HG03521 (cell line): ENCODE data around the gene DEFB131B.
A peak's percentile ranks its signal among the peaks of the same experiment; 100 is the strongest.
"Not testable (repeated sequence)": the region's sequence is repeated elsewhere in the genome, so short reads cannot be mapped to it uniquely, and the experiment has no call there.

Experiments used
- ATAC-seq: cut with Tn5 transposase; IDR thresholded peaks from one replicate; pipeline ENCODE4 v1.9.1; 2021; ENCODE audit warnings: mild to moderate bottlenecking, moderate library complexity; ENCODE audit not compliant: unreplicated experiment

DEFB131B gene

DNA sequence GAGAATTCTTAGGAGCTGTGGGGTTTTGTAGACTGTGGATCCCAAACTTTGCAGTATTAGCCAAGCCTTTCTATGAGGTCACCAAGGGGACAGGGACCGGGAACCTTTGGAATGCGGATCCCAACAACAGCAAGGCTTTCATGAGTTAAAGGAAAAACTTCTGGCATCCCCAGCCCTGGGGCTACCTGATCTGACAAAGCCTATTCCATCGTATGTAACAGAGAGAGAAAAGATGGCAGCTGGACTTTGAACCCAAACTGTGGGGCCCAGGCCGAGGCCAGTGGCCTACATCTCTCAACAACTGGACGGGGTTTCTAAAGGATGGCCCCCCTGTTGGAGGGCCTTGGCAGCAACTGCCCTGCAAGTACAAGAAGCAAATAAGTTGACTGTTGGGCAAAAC is 32.5 kb downstream of the DEFB131B start:
- not testable (repeated sequence) for ATAC-seq

DNA sequence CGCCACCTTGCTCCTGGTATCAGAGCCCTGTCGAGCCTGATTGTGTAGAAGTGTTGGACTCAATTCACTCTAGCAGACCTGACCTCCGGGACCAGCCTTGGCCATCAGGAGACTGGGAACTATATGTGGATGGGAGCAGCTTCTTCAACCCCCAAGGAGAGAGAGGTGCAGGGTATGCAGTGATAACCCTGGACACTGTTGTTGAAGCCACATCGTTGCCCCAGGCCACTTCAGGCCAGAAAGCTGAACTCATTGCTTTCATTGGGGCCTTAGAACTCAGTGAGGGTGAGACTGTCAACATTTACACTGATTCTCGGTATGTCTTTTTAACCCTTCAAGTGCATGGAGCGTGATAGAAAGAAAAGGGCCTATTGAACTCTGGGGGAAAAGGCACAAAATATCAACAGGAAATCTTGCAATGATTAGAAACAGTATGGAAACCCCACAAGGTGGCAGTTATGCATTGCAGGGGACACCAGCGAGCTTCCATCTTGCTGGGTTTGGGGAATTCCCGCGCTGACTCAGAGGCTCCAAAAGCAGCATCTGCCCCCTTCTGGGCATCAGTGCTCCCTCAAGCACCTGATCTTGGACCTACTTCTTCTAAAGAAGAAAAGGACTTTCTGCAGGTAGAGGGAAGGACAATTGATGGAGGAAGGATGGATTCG is 33.2 kb downstream of the DEFB131B start:
- ATAC-seq = not testable (repeated sequence)

DNA sequence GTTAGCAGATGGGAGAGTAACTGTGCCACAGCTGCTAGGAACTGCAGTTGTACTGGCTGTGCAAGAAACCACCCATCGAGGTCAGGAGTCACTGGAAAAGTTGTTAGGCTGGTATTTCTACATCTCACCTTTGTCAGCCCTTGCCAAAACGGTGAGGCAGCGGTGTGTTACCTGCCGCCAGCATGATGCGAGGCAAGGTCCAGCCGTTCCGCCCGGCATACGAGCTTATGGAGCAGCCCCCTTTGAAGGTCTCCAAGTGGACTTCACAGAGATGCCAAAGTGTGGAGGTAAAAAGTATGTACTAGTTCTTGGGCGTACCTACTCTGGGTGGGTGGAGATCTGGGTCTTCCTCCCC is 33.7 kb downstream of the DEFB131B start:
- not testable (repeated sequence) for ATAC-seq

DNA sequence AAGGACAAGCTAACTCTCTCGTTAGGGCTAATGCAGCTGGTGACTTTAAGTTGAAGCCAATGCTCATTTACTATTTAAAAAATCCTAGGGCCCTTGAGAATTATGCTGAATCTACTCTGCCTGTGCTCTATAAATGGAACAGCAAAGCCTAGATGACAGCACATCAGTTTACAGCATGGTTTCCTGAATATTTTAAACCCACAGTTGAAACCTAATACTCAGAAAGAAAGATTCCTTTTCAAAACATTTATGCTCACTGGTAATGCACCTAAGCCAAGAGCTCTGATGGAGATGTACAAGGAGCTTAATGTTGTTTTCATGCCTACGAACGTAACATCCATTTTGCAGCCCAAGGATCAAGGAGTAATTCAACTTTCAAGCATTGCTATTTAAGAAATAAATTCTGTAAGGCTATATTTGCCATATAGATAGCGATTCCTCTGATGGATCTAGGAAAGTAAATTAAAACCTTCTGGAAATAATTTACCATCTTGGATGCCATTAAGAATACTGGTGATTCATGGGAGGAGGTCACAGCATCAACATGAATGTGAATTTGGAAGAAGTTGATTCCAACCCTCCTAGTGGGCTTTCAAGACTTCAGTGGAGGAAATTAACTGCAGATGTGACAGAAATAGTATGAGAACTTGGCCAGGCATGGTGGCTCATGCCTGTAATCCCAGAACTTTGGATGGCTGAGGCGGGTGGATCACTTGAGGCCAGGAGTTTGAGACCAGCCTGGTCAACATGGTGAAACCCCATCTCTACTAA is 35.7 kb downstream of the DEFB131B start:
- ATAC-seq = no peak

DNA sequence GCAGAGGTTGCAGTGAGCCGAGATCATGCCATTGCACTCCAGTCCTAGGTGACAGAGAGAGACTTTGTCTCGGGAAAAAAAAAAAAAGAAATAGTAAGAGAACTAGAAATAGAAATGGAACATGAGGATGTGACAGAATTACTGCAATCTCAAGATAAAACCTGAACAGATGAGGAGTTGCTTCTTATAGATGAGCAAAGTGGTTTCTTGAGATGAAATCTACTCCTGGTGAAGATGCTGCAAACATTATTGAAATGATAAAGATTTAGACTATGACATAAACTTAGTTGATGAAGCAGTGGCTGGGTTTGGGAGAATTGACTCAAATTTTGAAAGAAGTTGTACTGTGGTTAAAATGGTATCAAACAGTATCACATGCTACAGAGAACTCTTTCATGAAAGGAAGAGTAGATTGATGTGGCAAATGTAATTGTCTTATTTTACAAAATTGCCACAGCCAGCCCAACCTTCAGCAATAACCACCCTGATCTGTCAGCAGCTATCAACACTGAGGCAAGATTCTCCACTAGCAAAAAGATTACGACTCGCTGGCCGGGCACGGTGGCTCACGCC is 36.5 kb downstream of the DEFB131B start:
- no peak for ATAC-seq

DNA sequence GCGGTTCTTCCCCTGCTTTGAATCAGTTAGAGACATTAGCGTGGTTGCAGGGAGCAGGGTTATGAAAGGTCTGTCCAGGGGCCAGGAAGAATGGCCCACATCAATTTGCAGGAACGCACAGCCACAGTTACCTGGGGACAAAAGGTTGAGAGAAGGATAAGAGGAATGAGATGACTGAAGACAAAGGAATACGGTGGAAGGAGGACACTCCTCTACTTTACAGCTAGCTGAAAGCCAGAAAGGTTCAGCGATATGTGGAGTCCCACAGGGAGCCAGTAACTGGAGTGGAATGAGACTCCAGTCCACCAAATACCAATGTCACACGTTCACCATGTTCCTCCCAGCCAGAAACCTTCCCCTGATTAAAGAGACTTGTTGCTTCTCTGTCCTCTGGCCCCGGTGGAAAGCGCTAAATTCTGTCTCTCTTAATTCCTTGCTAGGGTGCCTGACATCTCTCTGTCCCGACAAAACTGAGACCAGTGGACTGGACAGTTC is 39.4 kb downstream of the DEFB131B start:
- no peak for ATAC-seq

DNA sequence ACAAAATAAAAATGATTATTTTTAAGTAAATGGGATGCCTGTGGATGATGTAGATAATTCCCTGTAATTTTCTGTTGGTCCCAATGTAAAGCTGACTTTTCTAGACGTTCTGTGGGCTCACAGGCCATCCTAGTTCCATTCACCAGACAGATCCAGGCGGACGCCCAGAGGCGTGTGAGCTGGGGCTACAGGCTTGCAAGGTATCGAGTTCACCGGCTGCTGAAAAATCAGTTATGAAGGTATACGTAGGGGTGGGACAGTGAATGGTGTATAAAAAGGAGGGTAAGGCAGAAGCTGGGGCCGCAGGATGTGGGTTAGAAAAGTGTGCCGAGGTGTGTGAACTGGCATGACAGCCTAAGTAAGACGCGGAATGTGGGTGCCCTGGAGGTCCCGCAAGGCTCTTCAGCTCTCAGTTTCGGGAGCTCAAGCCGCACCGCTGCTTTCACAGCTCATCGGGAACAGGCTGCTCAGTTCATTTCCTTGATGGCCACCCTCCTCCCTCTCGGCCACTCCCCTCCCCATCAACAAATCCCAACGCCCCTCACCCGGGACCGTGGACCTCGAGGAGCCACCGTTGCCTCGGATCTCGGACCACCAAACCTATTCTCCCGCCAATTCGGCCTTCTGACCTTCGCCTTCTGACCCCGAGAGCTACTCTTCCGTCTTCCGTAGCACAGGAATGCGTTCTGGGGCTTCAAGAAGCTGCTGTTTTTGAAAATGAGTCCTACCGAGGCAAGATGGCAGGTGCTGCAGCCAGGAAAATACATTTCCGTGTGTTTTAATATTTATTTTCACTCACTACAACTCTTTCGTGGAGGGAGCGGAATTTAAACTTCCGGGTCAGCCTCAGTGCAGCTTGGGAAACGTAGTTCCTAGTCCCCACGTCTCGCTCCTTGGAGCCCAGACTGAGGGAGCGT is 49.8 kb downstream of the DEFB131B start, which contains the start of gene XNDC1N:
Gene XNDC1N, minus strand, starts transcription at position 775 of the 917 bp plus-strand sequence. CDS start 5,241 bp downstream, outside the sequence.
- peak; percentile 64 for ATAC-seq

DNA sequence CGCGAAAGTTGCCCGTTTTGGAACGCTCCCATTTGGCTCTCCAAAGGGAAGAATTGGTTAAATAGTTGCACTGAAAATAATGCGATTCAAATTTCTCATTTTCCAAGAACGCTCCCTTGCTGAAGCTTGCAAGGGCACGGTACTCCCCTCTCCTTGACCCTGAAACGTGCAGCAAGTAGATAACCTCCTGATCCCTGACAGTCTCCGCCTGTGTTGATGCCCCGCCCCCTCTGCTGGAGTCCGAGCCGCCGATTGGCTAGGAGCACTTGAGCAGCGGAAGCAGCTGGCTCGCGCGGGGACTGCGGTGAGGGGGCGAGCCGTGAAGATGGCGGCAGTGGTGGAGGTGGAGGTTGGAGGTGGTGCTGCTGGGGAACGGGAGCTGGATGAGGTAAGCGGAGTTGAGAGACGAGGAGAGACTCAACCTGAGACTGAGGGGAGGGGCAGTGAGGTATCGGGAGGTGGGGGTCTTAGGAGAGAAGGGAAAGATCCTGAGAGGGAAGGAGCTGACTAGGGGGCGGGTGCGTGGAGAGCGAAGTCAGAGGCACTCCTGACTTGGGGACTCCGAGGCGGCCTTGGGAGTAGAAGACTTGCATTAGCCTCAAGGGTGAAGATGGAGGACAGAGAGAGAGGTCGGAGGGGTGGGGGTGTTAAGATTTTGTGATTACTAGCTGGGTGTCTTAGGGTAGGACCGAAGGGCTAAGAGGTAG is 50.6 kb downstream of the DEFB131B start, which contains the start of gene RNF121:
Gene RNF121, plus strand, starts transcription at position 310 of the 707 bp plus-strand sequence. Its CDS starts 16 bp downstream, at position 326.
- ATAC-seq = peak; percentile 74

DNA sequence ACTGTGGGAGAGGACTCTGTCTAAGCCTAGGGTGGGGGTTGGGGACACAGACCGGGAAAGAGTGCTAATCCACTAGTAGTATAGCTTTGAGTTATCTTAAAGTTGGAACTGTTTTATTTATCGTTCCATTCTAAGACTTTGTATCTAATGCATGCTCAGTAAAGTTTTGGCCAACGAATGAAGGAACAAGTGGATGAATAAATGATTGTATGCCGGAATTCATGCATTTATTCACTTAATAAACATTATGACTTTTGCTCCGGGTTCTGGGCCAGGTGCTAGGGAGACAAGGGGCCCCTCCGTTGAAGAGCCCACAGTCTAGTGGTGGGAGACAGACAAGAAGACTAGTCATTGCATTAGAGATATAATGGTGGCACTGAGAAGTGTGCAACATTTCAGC is 51.2 kb downstream of the DEFB131B start:
- ATAC-seq = no peak

DNA sequence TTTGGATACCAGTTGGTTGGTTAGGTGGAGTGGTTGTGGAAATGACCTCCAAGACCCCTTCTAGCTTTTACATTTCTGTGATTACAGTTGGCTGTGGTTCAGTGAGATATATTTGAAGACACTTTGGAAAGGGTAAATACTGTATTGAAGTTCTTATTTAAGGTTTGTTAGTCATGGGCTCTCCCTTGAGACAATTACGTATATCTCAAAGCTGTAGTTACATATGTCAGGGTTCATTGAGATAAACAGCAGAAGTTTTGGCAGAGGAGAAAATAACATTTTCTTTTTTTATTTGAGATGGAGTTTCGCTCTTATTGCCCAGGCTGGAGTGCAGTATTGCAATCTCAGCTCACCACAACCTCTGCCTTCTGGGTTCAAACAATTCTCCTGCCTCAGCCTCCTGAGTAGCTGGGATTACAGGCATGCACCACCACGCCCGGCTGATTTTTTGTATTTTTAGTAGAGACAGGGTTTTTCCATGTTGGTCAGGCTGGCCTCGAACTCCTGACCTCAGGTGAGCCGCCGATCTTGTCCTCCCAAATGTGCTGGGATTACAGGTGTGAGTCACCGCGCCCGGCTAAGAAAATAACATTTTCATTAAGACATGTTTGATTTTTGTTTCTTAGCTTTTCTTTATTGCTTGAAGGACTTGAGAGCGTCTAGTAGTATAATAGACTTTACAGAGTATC is 52.4 kb downstream of the DEFB131B start:
- no peak for ATAC-seq

DNA sequence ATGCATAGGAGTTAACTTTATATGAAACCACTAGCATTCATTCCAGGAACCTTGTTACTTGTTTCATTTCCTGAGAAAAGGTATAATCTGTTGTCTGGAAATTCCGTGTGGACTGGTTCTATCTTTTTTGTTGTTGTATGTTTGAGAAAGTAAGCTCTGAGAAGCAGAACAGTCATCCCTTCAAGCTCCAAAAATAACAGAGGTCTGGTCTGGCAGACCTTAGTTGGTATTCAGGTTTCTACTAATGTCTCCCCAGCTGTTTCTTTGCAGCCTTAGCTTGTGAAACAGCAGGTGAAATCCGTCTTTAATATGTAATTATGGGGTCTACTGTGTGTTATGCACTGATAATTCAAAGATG is 53.0 kb downstream of the DEFB131B start:
- ATAC-seq = no peak

DNA sequence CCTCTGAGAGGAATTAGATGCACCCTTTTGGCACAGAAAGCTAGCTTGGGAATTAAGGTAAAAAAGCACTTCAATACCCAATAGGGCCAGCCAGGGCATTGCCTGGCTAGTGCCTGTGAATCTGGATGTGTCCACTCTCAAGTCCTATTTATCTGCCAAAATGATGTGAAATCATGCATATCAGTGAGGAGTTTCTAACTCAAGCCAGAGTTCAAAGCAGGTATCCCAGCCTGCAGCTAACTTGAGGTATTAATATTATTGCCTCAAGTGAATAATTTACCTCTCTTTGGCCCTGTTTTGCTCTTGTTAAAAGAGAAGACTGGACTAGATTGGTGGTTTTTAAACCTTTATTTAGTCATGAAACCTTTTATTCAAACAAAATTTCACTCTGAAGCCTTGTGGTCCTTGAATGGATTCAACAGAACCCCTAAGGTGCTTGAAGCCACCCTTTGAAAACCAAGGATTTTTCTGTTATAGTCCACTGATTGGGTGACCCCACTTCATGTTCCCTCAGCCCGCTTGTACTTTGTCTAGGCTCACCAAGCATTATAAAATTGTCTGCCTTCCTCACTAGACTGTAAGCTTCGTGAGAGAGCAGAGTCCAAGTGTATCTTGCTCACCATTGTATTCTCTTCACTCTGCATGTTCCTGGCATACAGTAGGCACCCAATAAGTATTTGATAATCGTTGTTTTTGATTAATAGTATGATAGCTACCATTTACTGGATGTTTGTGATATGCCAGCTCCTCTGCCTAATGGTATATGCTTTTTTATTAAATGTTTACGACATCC is 55.1 kb downstream of the DEFB131B start:
- no peak for ATAC-seq
